ENCODE results near the gene ZNF343. TPM values are rescaled to one million over a fixed set of nuclear protein-coding genes. Genes with fewer than 3 reads are reported as not detected.

The ZNF343 gene
- polyA plus RNA-seq, 1 experiment, result 8.2 TPM

DNA sequence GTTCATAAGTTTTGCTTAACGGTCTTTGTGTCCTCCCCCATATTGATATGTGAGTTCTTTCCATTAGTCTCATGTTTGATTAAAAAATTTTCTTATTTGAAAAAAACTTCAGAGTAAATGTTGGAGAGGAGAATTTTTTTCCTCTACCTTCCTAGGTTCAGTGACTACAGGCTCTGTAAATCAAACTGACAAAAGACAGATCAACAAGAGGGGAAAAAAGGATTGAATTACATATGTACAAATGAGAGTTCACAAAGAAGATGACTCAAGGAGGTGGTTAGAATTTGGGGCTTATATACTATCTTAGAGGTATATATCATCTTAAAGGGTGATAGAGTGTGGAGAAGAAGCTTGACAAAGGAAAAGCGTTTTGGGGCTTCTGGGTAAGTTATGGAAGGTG is 33.2 kb upstream of the ZNF343 start:
- no peak for DNase-seq (ENCODE audit: low read depth)
- Histone ChIP-seq H3K27me3 (ENCODE audit: control insufficient read depth, insufficient read depth, low read length) (peaks cover 12% of the 10 kb centered on the region), H3K4me3 (ENCODE audit: low read depth, low read length) (no peak overlapping the region), H3K36me3 (ENCODE audit: control insufficient read depth, insufficient read depth, low read length) (no peaks in the 10 kb centered on the region)
- TF ChIP-seq, protein P1, sequence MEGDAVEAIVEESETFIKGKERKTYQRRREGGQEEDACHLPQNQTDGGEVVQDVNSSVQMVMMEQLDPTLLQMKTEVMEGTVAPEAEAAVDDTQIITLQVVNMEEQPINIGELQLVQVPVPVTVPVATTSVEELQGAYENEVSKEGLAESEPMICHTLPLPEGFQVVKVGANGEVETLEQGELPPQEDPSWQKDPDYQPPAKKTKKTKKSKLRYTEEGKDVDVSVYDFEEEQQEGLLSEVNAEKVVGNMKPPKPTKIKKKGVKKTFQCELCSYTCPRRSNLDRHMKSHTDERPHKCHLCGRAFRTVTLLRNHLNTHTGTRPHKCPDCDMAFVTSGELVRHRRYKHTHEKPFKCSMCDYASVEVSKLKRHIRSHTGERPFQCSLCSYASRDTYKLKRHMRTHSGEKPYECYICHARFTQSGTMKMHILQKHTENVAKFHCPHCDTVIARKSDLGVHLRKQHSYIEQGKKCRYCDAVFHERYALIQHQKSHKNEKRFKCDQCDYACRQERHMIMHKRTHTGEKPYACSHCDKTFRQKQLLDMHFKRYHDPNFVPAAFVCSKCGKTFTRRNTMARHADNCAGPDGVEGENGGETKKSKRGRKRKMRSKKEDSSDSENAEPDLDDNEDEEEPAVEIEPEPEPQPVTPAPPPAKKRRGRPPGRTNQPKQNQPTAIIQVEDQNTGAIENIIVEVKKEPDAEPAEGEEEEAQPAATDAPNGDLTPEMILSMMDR (IDR thresholded peaks at IDR 0.05; ENCODE audit: insufficient read depth, low read depth, low read length), result no peak
- POLR2A ChIA-PET, result no interaction called here
- CTCF ChIA-PET, result no interaction called here

DNA sequence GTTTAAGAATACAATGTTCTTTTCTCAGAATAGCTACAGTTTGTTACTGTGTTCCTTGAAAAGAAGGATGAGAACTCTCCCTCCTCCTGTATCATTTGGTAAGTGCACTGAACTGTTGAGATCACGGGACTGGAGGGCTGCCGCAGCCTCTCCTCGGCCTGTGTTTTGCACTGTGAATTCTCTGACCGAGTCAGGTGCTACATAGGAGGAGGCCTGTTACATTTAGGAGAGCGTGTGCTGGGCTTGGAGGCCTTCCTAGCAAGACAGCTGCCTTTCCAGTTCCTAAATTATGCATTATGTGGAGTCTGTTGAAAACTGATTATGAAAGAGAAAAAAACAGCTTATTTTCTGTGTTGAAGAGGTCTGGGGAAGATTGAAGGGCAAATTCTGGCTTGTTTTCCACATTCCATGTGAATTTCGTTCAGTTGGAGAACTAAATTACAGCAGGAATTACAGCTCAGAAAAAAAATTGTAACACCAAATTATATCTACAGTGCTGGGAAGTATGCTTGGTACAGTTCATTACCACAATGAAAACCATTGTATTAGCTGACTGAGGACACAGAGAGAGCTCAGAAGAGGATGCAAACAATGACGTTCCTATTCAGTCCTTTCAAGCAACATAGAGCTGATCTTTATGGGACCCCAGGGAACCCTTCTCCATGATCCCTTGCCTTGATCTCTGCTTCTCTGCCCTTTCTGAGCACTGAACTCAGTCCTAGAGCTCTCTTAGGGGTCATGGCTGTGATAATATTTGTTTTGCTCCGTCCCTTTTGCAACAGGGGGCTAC is 30.4 kb upstream of the ZNF343 start:
- CTCF ChIA-PET, result interaction anchor here (0.6 to 0.9 kb wide), 2 partner anchors 11 to 19 kb away, joined by 3 read pairs; no protein-coding TSS in a partner anchor
- peaks cover 24% of the 10 kb centered on the region for H3K27me3 ChIP-seq (ENCODE audit: control insufficient read depth, insufficient read depth, low read length)
- POLR2A ChIA-PET, result no interaction called here
- no peaks in the 10 kb centered on the region for H3K36me3 ChIP-seq (ENCODE audit: control insufficient read depth, insufficient read depth, low read length)
- TF ChIP-seq, protein P1 (IDR thresholded peaks at IDR 0.05; ENCODE audit: insufficient read depth, low read depth, low read length), result no peak
- H3K4me3 ChIP-seq (ENCODE audit: low read depth, low read length), result no peak overlapping the region
- no peak for DNase-seq (ENCODE audit: low read depth)

DNA sequence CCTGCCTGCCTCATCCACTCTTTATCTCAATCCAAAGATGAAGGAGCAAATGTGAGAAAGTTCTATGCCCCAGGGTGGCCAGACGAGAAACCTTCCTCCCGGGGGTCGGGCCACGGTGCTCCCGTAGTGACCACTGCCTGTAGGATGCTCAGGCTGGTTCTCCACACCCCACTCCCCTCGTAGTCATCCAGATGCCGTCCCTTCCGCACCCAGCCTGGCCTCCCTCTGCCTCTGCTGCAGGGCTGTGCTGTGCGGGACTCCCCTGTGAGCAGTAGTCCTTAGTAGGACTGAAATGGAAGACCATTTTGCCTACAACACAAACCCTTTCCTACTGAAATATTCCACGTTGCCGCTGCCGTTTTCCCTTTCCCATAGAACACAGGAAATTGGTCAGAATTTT is 29.6 kb upstream of the ZNF343 start:
- TF ChIP-seq, protein P1 (IDR thresholded peaks at IDR 0.05; ENCODE audit: insufficient read depth, low read depth, low read length), result no peak
- DNase-seq (ENCODE audit: low read depth), result no peak
- ChIA-PET POLR2A (no interaction called here), CTCF (no interaction called here)
- Histone ChIP-seq H3K27me3 (ENCODE audit: control insufficient read depth, insufficient read depth, low read length) (peaks cover 27% of the 10 kb centered on the region), H3K4me3 (ENCODE audit: low read depth, low read length) (no peak overlapping the region), H3K36me3 (ENCODE audit: control insufficient read depth, insufficient read depth, low read length) (no peaks in the 10 kb centered on the region)

DNA sequence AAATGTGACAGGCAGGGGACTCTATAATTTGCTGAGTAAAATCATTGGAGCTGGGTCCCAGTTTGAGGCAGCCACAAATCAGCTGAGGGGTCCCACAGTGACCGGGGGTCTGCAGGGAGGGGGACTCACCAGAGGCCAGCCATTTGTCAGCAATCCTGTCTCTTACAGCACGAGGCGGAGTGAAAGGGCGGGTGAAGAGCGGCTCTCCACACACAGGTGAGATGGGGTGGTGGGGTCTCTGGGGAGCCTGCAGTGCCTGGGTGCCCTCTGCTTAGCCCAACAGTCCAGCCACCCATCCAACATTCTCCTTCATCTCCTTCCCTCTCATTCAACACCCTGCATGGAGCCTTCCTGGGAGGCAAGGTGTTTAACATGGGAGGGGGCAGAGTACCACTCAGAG is 28.4 kb upstream of the ZNF343 start:
- TF ChIP-seq, protein P1 (IDR thresholded peaks at IDR 0.05; ENCODE audit: insufficient read depth, low read depth, low read length), result no peak
- DNase-seq (ENCODE audit: low read depth), result no peak
- CTCF ChIA-PET, result interaction anchor here (1.3 kb wide), 1 partner anchor 15 kb away, joined by 3 read pairs; no protein-coding TSS in a partner anchor
- POLR2A ChIA-PET, result no interaction called here
- H3K27me3 ChIP-seq (ENCODE audit: control insufficient read depth, insufficient read depth, low read length), result peaks cover 28% of the 10 kb centered on the region
- no peaks in the 10 kb centered on the region for H3K36me3 ChIP-seq (ENCODE audit: control insufficient read depth, insufficient read depth, low read length)
- no peak overlapping the region for H3K4me3 ChIP-seq (ENCODE audit: low read depth, low read length)

DNA sequence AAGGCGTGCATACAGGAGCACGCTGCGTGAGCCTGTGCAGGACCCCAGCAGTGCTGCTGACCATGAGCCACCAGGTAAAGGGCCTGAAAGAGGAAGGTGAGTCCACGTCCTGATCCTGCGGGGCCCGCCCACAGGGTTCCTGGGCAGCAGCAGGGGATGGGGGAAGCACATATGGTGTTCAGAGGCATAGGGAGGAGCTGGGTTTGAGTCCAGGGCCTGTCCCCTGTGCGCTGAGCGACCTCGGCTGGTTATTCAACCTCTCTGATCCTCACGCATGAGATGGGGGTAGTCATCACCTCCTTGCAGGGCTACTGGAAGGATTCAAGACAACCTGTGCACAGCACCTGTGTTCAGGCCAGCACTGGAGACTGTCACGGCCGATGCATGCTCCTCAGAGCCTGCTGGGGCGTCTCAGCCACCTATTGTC is 27.9 kb upstream of the ZNF343 start, which contains the start of gene TMC2:
TMC2 (plus strand) TSS at position 14 of the 427 bp plus-strand sequence; CDS start at position 63, 49 bp downstream.
- TF ChIP-seq, protein P1 (IDR thresholded peaks at IDR 0.05; ENCODE audit: insufficient read depth, low read depth, low read length), result no peak
- ChIA-PET CTCF (interaction anchor here (1.3 kb wide), 1 partner anchor 15 kb away, joined by 3 read pairs; no protein-coding TSS in a partner anchor), POLR2A (no interaction called here)
- no peak for DNase-seq (ENCODE audit: low read depth)
- no peaks in the 10 kb centered on the region for H3K36me3 ChIP-seq (ENCODE audit: control insufficient read depth, insufficient read depth, low read length)
- H3K4me3 ChIP-seq (ENCODE audit: low read depth, low read length), result no peak within 1 kb of the TSS
- H3K27me3 ChIP-seq (ENCODE audit: control insufficient read depth, insufficient read depth, low read length), result peaks cover 30% of the 10 kb centered on the region

All from BJ (cell line).